Umbilical cord (tissue), 2 donors: ENCODE results near the gene FNTB. TPM values are rescaled to one million over a fixed set of nuclear protein-coding genes. Genes with fewer than 3 reads are reported as not detected.
A peak's percentile ranks its signal among the peaks of the same experiment; 100 is the strongest.

Source experiments
- DNase-seq: peaks from one replicate; pipeline ENCODE4 v3.0.0-alpha.2; 2015; ENCODE audit warnings: low spot score
- total RNA-seq: library from RNA; depleted of rRNA; stranded (reverse); fragments of >200 nt; gene quantifications from one replicate; pipeline ENCODE4 v1.2.3, GENCODE V29; 2014; ENCODE audit warnings: low replicate concordance; ENCODE audit not compliant: insufficient read depth

The FNTB gene
- total RNA-seq, 1 donor from 2014 or later, result 5.5 TPM

- DNase-seq, result no peak
Measured at GRCh38 chr14:64953310-64953654, 33.4 kb upstream of the FNTB start.

- no peak for DNase-seq
Measured at GRCh38 chr14:64953661-64954060, 33.0 kb upstream of the FNTB start.

- DNase-seq, result no peak
Measured at GRCh38 chr14:64954491-64955240, 32.0 kb upstream of the FNTB start.

GRCh38 chr14:64955297-64955696 lies 31.4 kb upstream of the FNTB start:
- DNase-seq, result no peak

GRCh38 chr14:64956697-64957406 lies 29.8 kb upstream of the FNTB start:
- DNase-seq, result no peak

- no peak for DNase-seq
Measured at GRCh38 chr14:64958201-64958600, 28.5 kb upstream of the FNTB start.

GRCh38 chr14:64958743-64959142 lies 28.0 kb upstream of the FNTB start:
- DNase-seq, result no peak

- no peak for DNase-seq
Measured at GRCh38 chr14:64960762-64961276, 25.9 kb upstream of the FNTB start.

GRCh38 chr14:64963611-64964010 lies 23.1 kb upstream of the FNTB start:
- no peak for DNase-seq

GRCh38 chr14:64965356-64966000 lies 21.2 kb upstream of the FNTB start:
- DNase-seq, result no peak

- peak; percentile 56 for DNase-seq
Measured at GRCh38 chr14:64966976-64967375, 19.7 kb upstream of the FNTB start.

- no peak for DNase-seq
Measured at GRCh38 chr14:64968167-64968566, 18.5 kb upstream of the FNTB start.

GRCh38 chr14:64968651-64969050 lies 18.0 kb upstream of the FNTB start:
- no peak for DNase-seq

- DNase-seq, result no peak
Measured at GRCh38 chr14:64970041-64970440, 16.7 kb upstream of the FNTB start.

GRCh38 chr14:64970776-64971477 lies 15.8 kb upstream of the FNTB start:
- DNase-seq, result peak; percentile 14

GRCh38 chr14:64971491-64971942 lies 15.2 kb upstream of the FNTB start:
- DNase-seq, result no peak

GRCh38 chr14:64971943-64972791 lies 14.5 kb upstream of the FNTB start, which contains the start of gene RAB15:
Gene RAB15 (minus strand): TSS chr14:64972336. CDS start chr14:64972076, 260 bp downstream.
- DNase-seq, result peak; percentile 65

GRCh38 chr14:64973026-64973442 lies 13.7 kb upstream of the FNTB start:
- no peak for DNase-seq

- DNase-seq, result no peak
Measured at GRCh38 chr14:64973826-64974225, 12.9 kb upstream of the FNTB start.

GRCh38 chr14:64974563-64974962 lies 12.1 kb upstream of the FNTB start:
- no peak for DNase-seq
